Karpas-422 (cell line): ENCODE measurements around the gene ANGEL1. TPM values are rescaled to one million over a fixed set of nuclear protein-coding genes. Genes with fewer than 3 reads are reported as not detected.

Experiments
- DNase-seq: peaks from one replicate; pipeline ENCODE4 v3.0.0-alpha.2; 2015
- H2AFZ ChIP-seq: fragments of 200-600 bp; sonication (generic); 2 replicates; pipeline ENCODE4 v1.6.1; 2014; ENCODE audit warnings: antibody characterized with exemption, low read length, mixed read lengths
- H3K27ac ChIP-seq: fragments of 200-600 bp; sonication (generic); 2 replicates; pipeline ENCODE4 v1.5.1; 2014; ENCODE audit warnings: mild to moderate bottlenecking, low read length, moderate library complexity
- H3K27me3 ChIP-seq: fragments of 200-600 bp; sonication (generic); 2 replicates; pipeline ENCODE4 v1.6.1; 2014; ENCODE audit warnings: low read length, mixed read lengths
- H3K36me3 ChIP-seq: fragments of 200-600 bp; sonication (generic); 2 replicates; pipeline ENCODE4 v1.6.1; 2014; ENCODE audit warnings: low read length, mixed read lengths; ENCODE audit not compliant: insufficient read depth
- H3K4me1 ChIP-seq: fragments of 200-600 bp; sonication (generic); 2 replicates; pipeline ENCODE4 v1.6.1; 2014; ENCODE audit warnings: mild to moderate bottlenecking, low read length, mixed read lengths
- H3K4me2 ChIP-seq: fragments of 200-600 bp; sonication (generic); 2 replicates; pipeline ENCODE4 v1.6.1; 2014; ENCODE audit warnings: low read length, low read depth, mild to moderate bottlenecking; ENCODE audit not compliant: poor library complexity, severe bottlenecking
- H3K4me3 ChIP-seq: fragments of 200-600 bp; sonication (generic); 2 replicates; pipeline ENCODE4 v1.5.1; 2014; ENCODE audit warnings: mild to moderate bottlenecking, antibody characterized with exemption, low read length, mixed read lengths
- H3K79me2 ChIP-seq: fragments of 200-600 bp; sonication (generic); 2 replicates; pipeline ENCODE4 v1.6.1; 2014; ENCODE audit warnings: mild to moderate bottlenecking, low read length, mixed read lengths
- H3K9ac ChIP-seq: fragments of 200-600 bp; sonication (generic); 2 replicates; pipeline ENCODE4 v1.6.0; 2014; ENCODE audit warnings: low read length
- H3K9me2 ChIP-seq: fragments of 200-600 bp; sonication (generic), shearing (Covaris generic); replicated peaks from 2 replicates; pipeline ENCODE4 v1.6.0; 2014; ENCODE audit warnings: mild to moderate bottlenecking, low read length, moderate library complexity; ENCODE audit not compliant: insufficient read depth
- H3K9me3 ChIP-seq: fragments of 300-700, 200-600 bp; sonication (generic); 2 replicates; pipeline ENCODE4 v1.6.1; 2014; ENCODE audit warnings: low read length, mixed read lengths
- H4K20me1 ChIP-seq: fragments of 200-600 bp; sonication (generic); 2 replicates; pipeline ENCODE4 v1.6.1; 2014; ENCODE audit warnings: mild to moderate bottlenecking, antibody characterized with exemption, low read length, low read depth; ENCODE audit not compliant: insufficient read depth
- total RNA-seq: library from RNA; depleted of rRNA; stranded (reverse); fragments of >200 nt; shearing (Covaris generic); gene quantifications from 2 replicates; pipeline ENCODE4 v1.2.3, GENCODE V29; 2014; ENCODE audit warnings: low replicate concordance

Gene ANGEL1
- total RNA-seq, 1 experiment from 2014 or later = 29.4 TPM

DNA sequence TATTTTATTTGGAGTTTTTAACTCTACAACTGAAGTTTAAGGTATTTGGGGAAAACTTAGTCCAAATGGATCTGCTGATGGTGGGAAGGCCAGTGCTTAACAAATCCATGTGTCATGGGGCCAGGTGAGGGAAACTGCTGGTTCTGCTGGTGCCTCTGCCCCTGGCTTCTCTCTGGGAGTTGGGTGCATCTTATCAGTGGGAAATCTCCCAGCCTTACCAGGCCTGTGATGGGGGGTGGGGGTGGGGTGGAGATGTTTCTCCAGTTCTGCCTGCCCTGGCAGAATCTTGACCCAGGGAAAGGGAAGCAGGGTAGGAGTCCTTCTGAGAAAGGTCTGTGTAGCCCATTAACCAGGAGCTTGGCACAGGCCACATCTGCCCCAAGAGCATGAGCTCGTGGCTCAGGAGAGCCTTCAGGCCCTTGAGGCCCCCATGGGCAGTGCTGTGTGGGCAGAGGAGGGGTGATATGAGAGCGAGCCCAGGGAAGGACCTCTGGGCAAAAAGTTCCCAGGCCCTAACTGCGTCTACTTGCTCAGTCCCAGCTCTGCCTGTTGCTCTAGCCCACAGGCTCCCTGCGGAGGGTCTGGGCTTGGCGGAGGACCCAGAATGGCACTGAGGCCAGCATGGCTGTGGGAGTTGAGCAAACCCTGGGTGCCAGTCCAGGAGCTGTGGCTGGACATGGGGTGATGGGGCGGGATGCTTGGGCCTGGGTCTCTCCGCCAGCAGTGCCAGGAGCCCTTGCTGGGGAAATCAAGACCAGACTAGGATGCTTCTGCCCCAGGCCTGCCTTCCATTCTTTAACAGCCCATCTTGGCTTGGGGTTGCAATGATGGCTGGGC lies 33.2 kb downstream of the ANGEL1 start:
- H3K9me3 ChIP-seq = no peaks in the 10 kb centered on the region
- DNase-seq = no peak
- no peaks in the 10 kb centered on the region for H3K27me3 ChIP-seq
- no peaks in the 10 kb centered on the region for H3K9me2 ChIP-seq
- no peak overlapping the region for H2AFZ ChIP-seq
- 0 out of 2 replicates have a peak, but pooled peaks cover 4% of the 10 kb centered on the region for H4K20me1 ChIP-seq
- no peak overlapping the region for H3K27ac ChIP-seq
- H3K79me2 ChIP-seq = no peaks in the 10 kb centered on the region
- H3K4me2 ChIP-seq = no peak overlapping the region
- H3K4me1 ChIP-seq = no peaks in the 10 kb centered on the region
- no peak overlapping the region for H3K9ac ChIP-seq
- peaks cover 4% of the 10 kb centered on the region; the same call in 1 of the 2 replicates for H3K36me3 ChIP-seq
- H3K4me3 ChIP-seq = no peak overlapping the region

DNA sequence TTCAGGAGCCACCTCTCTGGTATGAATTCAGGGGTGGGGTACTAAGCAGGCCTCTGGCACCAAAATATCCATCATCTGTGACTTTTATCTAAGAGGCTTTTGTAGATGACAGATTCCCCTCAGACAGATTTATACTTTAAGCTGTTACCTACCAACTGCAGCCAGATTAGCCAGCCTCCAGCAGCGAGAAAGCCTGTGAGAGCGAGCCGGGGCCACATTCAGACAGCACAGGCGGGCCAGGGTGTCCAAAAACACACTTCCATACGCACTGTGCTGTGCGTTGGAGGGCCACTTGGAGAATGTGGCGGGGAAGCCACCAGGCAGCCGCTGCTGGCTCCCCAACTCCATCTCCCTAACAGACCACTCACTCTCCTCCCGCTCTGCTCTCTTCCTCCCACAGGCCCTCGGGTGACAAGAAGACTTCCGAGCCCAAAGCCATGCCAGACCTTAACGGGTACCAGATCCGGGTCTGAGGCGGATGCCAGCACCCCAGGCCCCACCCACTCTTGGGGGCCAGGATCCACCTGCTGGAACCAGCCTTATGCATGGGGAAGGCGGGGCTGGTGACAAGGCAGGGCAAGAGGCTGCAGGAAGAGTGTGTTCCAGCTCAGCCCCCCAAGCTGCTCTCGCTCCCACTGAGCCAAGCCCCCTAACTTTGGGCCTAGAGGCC lies 34.0 kb downstream of the ANGEL1 start:
- no peaks in the 10 kb centered on the region for H3K9me2 ChIP-seq
- no peaks in the 10 kb centered on the region for H3K4me1 ChIP-seq
- 0 out of 2 replicates have a peak, but pooled peaks cover 4% of the 10 kb centered on the region for H4K20me1 ChIP-seq
- H3K4me2 ChIP-seq = no peak overlapping the region
- no peak overlapping the region for H3K4me3 ChIP-seq
- no peaks in the 10 kb centered on the region for H3K79me2 ChIP-seq
- H3K27ac ChIP-seq = no peak overlapping the region
- H2AFZ ChIP-seq = no peak overlapping the region
- no peak for DNase-seq
- no peak overlapping the region for H3K9ac ChIP-seq
- no peaks in the 10 kb centered on the region for H3K27me3 ChIP-seq
- H3K36me3 ChIP-seq = peaks cover 4% of the 10 kb centered on the region; the same call in 1 of the 2 replicates
- no peaks in the 10 kb centered on the region for H3K9me3 ChIP-seq

DNA sequence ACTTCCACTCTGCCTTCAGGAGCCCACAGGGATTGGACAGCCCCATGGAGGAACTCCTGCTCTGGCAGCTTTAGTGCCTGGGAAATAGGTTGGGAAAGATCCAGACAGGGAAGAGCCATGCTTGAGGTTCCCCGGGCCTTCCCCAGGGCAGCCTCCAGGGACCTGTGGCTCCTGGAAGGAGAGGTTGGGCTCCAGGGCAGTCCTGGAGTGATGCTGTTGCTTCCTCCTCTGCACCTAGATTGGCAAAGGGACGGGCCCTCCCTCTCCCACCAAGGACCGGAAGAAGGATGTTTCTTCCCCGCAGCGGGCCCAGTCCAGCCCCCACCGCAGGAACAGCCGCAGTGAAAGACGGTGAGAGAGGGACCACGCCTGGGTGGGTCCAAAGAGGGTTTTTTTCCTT lies 35.0 kb downstream of the ANGEL1 start:
- H3K27ac ChIP-seq = no peak overlapping the region
- DNase-seq = no peak
- no peak overlapping the region for H3K9ac ChIP-seq
- H3K4me1 ChIP-seq = no peaks in the 10 kb centered on the region
- H3K4me3 ChIP-seq = no peak overlapping the region
- no peak overlapping the region for H2AFZ ChIP-seq
- peaks cover 4% of the 10 kb centered on the region; the same call in 1 of the 2 replicates for H3K36me3 ChIP-seq
- H3K4me2 ChIP-seq = no peak overlapping the region
- no peaks in the 10 kb centered on the region for H3K79me2 ChIP-seq
- 0 out of 2 replicates have a peak, but pooled peaks cover 4% of the 10 kb centered on the region for H4K20me1 ChIP-seq
- H3K9me3 ChIP-seq = no peaks in the 10 kb centered on the region
- H3K9me2 ChIP-seq = no peaks in the 10 kb centered on the region
- no peaks in the 10 kb centered on the region for H3K27me3 ChIP-seq

DNA sequence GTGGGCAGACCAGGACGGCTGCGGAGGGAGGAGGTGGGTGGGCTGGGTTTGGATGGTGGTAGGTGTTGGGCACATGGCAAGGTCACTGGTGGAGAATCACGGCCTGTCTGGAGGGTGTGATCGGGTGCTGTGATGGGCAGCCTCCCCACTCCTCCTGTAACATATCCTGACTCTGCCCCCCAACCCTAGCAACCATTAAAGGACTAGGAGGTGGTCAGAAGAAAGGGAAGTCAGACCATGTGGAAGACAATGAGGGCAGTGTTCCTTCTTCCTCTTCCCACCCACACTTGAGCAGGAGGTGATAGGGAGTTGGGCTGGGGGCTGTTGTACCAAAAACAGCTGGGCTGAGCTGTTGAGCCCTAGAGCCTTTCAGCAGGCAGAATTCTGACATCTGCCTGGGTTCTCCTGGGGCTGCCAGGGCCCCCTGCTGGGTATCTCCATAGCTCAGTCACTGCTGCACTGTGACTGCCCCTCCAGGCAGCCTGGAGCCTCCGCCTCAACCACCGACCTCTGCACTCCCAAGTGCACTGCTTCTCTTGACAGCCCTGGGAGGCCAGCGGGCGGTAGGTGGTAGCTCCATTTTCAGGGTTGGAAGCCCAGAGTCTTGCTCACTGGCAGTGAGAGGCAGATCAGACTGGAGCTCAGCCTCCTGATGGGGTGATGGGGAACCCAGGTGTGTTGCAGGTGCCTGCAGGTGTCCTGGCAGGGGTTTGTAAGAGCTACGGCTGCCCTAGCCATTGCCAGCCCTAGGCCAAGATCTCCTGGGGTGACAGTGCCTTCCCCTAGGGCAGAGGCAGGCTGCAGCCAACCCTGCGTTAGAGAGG lies 36.0 kb downstream of the ANGEL1 start:
- Histone ChIP-seq H3K4me3 (no peak overlapping the region), H3K9ac (no peak overlapping the region), H3K4me1 (no peaks in the 10 kb centered on the region), H3K79me2 (no peaks in the 10 kb centered on the region), H4K20me1 (0 out of 2 replicates have a peak, but pooled peaks cover 4% of the 10 kb centered on the region), H3K27me3 (no peaks in the 10 kb centered on the region), H3K9me2 (no peaks in the 10 kb centered on the region), H3K36me3 (no peaks in the 10 kb centered on the region), H3K4me2 (no peak overlapping the region), H2AFZ (no peak overlapping the region), H3K27ac (no peak overlapping the region), H3K9me3 (no peaks in the 10 kb centered on the region)
- DNase-seq = peak; percentile 75

DNA sequence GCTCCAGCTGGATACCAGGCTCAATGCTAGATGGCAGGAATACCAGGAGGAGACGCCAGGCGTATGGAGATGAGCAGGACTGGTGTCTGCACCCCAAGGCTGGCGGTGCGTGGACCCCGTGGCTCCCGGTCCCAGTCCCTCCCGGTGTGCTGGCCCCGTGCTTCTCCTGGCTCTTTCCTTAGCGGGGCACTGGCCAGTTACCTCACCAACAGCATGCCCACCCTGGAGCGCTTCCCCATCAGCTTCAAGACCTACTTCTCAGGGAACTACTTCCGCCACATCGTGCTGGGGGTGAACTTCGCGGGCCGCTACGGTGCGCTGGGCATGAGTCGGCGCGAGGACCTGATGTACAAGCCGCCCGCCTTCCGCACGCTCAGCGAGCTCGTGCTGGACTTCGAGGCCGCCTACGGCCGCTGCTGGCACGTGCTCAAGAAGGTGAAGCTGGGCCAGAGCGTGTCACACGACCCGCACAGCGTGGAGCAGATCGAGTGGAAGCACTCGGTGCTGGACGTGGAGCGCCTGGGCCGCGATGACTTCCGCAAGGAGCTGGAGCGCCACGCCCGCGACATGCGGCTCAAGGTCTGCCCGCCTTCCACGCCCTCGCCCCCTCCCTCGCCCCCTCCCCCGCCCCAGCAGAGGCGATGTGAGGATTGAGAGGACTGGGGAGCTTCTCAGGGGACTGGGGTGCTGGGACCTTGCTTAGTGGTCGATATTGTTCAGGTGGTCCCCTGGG lies 36.8 kb downstream of the ANGEL1 start:
- Histone ChIP-seq H3K9ac (no peak overlapping the region), H3K36me3 (no peaks in the 10 kb centered on the region), H3K9me3 (no peaks in the 10 kb centered on the region), H3K9me2 (no peaks in the 10 kb centered on the region), H3K4me1 (no peaks in the 10 kb centered on the region), H3K4me3 (no peak overlapping the region), H3K4me2 (no peak overlapping the region), H3K27me3 (no peaks in the 10 kb centered on the region), H4K20me1 (0 out of 2 replicates have a peak, but pooled peaks cover 4% of the 10 kb centered on the region), H3K79me2 (no peaks in the 10 kb centered on the region), H2AFZ (no peak overlapping the region), H3K27ac (no peak overlapping the region)
- no peak for DNase-seq

DNA sequence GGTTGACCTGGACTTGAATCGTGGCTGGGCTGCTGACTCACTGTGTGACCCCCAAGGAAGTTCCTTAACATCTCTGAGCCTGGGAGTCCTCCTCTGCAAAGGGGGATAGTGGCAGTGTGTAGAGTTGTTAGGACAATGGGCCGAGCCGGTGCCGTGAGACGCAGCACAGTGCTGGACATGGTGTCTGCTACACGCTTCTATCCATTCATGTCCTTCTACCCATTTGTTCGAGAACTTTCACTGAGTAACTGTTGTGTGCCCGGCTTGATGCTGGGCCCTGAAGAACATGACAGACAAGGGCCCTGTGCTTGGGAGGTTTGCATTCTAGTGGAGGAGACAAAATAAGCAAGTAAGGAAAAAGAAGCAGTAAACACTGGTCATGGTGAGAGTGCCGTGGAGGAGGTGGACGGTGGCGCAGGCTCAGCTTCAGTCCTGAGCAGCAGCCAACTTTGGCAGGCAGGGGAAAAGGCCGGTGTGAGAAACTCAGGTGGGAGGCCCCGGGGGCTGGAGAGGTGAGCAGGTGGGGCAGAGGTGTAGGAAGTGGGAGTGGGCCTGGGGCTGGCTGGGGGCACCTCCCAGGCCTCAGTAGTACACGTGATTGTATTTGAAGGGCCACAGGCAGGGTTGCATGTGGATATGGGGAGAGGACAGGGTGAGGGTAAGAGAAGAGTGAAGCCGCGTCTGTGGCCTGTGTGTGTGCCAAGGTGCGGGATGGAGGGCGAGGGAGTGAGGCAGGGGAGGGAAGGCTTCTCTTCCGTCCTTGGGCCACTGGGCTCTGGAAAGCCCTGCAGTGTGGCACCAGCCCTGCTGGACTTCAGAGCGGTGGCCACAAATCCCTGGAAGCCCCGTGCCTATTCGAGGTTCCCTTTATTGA lies 37.6 kb downstream of the ANGEL1 start:
- Histone ChIP-seq H3K27ac (no peak overlapping the region), H4K20me1 (0 out of 2 replicates have a peak, but pooled peaks cover 4% of the 10 kb centered on the region), H3K9me3 (no peaks in the 10 kb centered on the region), H2AFZ (no peak overlapping the region), H3K9ac (no peak overlapping the region), H3K4me2 (no peak overlapping the region), H3K9me2 (no peaks in the 10 kb centered on the region), H3K4me1 (no peaks in the 10 kb centered on the region), H3K36me3 (no peaks in the 10 kb centered on the region), H3K27me3 (no peaks in the 10 kb centered on the region), H3K79me2 (no peaks in the 10 kb centered on the region), H3K4me3 (no peak overlapping the region)
- DNase-seq = no peak
